ENCODE results near the gene CBX6. TPM values are rescaled to one million over a fixed set of nuclear protein-coding genes. Genes with fewer than 3 reads are reported as not detected.

The CBX6 gene
- polyA plus RNA-seq, 1 donor (not counting 4 experiments of a cell fraction or from before 2014, with no cell fraction given): 4.1 TPM

DNA sequence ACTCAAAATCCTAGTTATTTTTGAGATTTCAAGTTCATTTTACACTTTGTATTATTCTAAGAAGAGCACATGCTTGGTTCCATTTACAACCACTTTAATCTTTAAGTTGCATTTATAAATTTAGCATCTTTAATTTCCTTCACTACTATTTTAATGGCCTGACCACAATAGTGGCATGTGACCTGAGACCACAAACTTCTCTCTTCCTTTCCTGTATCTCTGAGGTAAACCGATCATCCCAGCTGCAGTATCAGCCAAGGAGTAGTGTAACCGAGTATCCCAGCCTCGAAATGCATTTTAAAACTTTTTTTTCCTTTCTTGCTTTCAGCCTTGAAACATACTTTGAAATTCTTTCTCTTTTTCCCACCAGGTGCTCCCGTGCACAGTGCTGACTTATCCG is 28.7 kb upstream of the CBX6 start:
- no peak overlapping the region for H3K4me2 ChIP-seq (ENCODE audit: control insufficient read depth, extremely low read depth, insufficient read depth, low read depth, low read length)
- H3K27me3 ChIP-seq (ENCODE audit: control insufficient read depth, extremely low read depth, insufficient read depth, low read length): peaks cover 3% of the 10 kb centered on the region
- H4K20me1 ChIP-seq (ENCODE audit: control insufficient read depth, extremely low read depth, insufficient read depth, low read length): no peaks in the 10 kb centered on the region
- no peak overlapping the region for H2AFZ ChIP-seq (ENCODE audit: control insufficient read depth, low read length)
- no peak overlapping the region for H3K4me3 ChIP-seq (ENCODE audit: control insufficient read depth in 2 of 3, extremely low read depth in 1 of 3, insufficient read depth in 2 of 3, low read depth in 1 of 3, low read length in 3 of 3)
- FAIRE-seq: no peak
- no peaks in the 10 kb centered on the region for H3K9me1 ChIP-seq (ENCODE audit: control insufficient read depth, extremely low read depth, insufficient read depth, low read length)
- no peaks in the 10 kb centered on the region for H3K9me3 ChIP-seq (ENCODE audit: control insufficient read depth, low read depth, low read length)
- dilution Hi-C loops (cut with MboI; ENCODE audit: extremely low pct_ligation_motif_present, low sequenced_read_pairs): no loop called here
- no peaks in the 10 kb centered on the region for H3K4me1 ChIP-seq (ENCODE audit: control insufficient read depth, extremely low read depth, insufficient read depth, low read length)
- H3K9ac ChIP-seq (ENCODE audit: control insufficient read depth, extremely low read depth, insufficient read depth, low read length): no peak overlapping the region
- no peak for TF ChIP-seq EZH2 (IDR thresholded peaks at IDR 0.05; ENCODE audit: low read length)
- TF ChIP-seq, protein P1, sequence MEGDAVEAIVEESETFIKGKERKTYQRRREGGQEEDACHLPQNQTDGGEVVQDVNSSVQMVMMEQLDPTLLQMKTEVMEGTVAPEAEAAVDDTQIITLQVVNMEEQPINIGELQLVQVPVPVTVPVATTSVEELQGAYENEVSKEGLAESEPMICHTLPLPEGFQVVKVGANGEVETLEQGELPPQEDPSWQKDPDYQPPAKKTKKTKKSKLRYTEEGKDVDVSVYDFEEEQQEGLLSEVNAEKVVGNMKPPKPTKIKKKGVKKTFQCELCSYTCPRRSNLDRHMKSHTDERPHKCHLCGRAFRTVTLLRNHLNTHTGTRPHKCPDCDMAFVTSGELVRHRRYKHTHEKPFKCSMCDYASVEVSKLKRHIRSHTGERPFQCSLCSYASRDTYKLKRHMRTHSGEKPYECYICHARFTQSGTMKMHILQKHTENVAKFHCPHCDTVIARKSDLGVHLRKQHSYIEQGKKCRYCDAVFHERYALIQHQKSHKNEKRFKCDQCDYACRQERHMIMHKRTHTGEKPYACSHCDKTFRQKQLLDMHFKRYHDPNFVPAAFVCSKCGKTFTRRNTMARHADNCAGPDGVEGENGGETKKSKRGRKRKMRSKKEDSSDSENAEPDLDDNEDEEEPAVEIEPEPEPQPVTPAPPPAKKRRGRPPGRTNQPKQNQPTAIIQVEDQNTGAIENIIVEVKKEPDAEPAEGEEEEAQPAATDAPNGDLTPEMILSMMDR (optimal IDR thresholded peaks at IDR 0.05 in 1 of 3, IDR thresholded peaks at IDR 0.05 in 1 of 3, conservative IDR thresholded peaks at IDR 0.05 in 1 of 3; ENCODE audit: extremely low read depth in 1 of 3, insufficient read depth in 2 of 3, low read length in 3 of 3): no peak
- H3K27ac ChIP-seq (ENCODE audit: control insufficient read depth, insufficient read depth, low read length): no peak overlapping the region
- no peak for DNase-seq (ENCODE audit: low read depth, low spot score)
- no peaks in the 10 kb centered on the region for H3K36me3 ChIP-seq (ENCODE audit: control insufficient read depth in 2 of 2, extremely low read depth in 1 of 2, insufficient read depth in 2 of 2, low read length in 2 of 2)
- H3K79me2 ChIP-seq (ENCODE audit: control insufficient read depth, insufficient read depth, low read length): no peaks in the 10 kb centered on the region

DNA sequence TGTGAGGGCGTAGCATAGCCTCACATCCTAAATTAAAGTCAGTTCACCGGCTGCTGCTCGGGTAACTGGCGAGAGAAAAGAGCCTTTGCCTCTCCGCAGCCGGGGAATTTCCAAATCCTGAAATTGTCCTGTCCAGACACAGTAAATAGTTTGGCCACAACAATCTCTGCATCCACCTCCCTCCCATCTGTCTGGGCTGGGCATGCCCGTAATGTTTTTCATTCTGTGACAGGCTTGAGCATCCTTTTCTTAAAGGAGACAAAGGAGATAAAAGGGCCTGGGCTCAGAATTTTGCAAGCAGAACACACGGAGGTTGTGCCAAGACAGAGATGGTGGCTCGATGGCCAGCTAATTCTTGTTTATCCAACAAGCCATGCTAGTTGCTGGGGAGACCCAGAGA is 19.2 kb upstream of the CBX6 start:
- Histone ChIP-seq H3K27me3 (ENCODE audit: control insufficient read depth, extremely low read depth, insufficient read depth, low read length) (no peaks in the 10 kb centered on the region), H4K20me1 (ENCODE audit: control insufficient read depth, extremely low read depth, insufficient read depth, low read length) (no peaks in the 10 kb centered on the region), H3K27ac (ENCODE audit: control insufficient read depth, insufficient read depth, low read length) (no peak overlapping the region), H3K4me1 (ENCODE audit: control insufficient read depth, extremely low read depth, insufficient read depth, low read length) (no peaks in the 10 kb centered on the region), H3K9me3 (ENCODE audit: control insufficient read depth, low read depth, low read length) (no peaks in the 10 kb centered on the region), H3K4me3 (ENCODE audit: control insufficient read depth in 2 of 3, extremely low read depth in 1 of 3, insufficient read depth in 2 of 3, low read depth in 1 of 3, low read length in 3 of 3) (no peak overlapping the region), H3K79me2 (ENCODE audit: control insufficient read depth, insufficient read depth, low read length) (no peaks in the 10 kb centered on the region), H2AFZ (ENCODE audit: control insufficient read depth, low read length) (no peak overlapping the region), H3K4me2 (ENCODE audit: control insufficient read depth, extremely low read depth, insufficient read depth, low read depth, low read length) (no peak overlapping the region), H3K9ac (ENCODE audit: control insufficient read depth, extremely low read depth, insufficient read depth, low read length) (no peak overlapping the region), H3K9me1 (ENCODE audit: control insufficient read depth, extremely low read depth, insufficient read depth, low read length) (no peaks in the 10 kb centered on the region), H3K36me3 (ENCODE audit: control insufficient read depth in 2 of 2, extremely low read depth in 1 of 2, insufficient read depth in 2 of 2, low read length in 2 of 2) (no peaks in the 10 kb centered on the region)
- TF ChIP-seq EZH2 (IDR thresholded peaks at IDR 0.05; ENCODE audit: low read length): no peak
- TF ChIP-seq, protein P1 (optimal IDR thresholded peaks at IDR 0.05 in 1 of 3, IDR thresholded peaks at IDR 0.05 in 1 of 3, conservative IDR thresholded peaks at IDR 0.05 in 1 of 3; ENCODE audit: extremely low read depth in 1 of 3, insufficient read depth in 2 of 3, low read length in 3 of 3): no peak
- DNase-seq (ENCODE audit: low read depth, low spot score) (no peak), FAIRE-seq (no peak)
- dilution Hi-C loops (cut with MboI; ENCODE audit: extremely low pct_ligation_motif_present, low sequenced_read_pairs): no loop called here
